ENCODE data around the gene LACC1.

The LACC1 gene

DNA sequence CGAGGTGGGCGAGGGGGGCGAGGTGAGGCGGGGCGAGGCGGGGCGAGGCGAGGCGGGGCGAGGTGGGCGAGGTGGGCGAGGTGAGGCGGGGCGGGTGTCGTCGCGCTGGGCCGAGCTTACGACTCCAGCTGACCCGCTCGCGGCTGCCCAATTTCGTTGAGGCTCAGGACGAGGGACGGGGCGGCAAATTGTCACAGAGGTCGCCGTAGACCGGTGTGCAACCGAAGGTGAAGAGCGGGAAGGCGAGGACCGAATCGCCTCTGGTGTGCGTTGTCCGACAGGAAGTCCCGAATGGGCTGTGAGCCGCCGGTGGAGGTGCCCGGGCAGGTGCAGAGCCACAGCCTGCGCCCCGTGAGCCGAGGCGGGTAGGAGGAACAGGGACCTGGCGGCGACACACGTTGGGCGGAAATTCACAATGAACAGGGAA lies at the start of gene LACC1:
TSS of gene LACC1 (plus strand) at position 150 of the 427 bp plus-strand sequence. CDS start 1,082 bp downstream, outside the sequence.
- peaks cover 10% of the 10 kb centered on the region in 2 donors for H3K4me1 ChIP-seq (ENCODE audit: control insufficient read depth in 1 of 2, insufficient read depth in 2 of 2, low read length in 2 of 2)
- no peaks in the 10 kb centered on the region for H3K27me3 ChIP-seq (ENCODE audit: control insufficient read depth in 1 of 2, insufficient read depth in 2 of 2, low read length in 2 of 2)
- no peaks in the 10 kb centered on the region for H3K36me3 ChIP-seq (ENCODE audit: control insufficient read depth in 1 of 2, insufficient read depth in 2 of 2, low read length in 2 of 2)
- peak within 1 kb of the TSS; percentile 95 for H3K27ac ChIP-seq (ENCODE audit: low read depth, low read length)
- H3K9me3 ChIP-seq (ENCODE audit: control insufficient read depth in 1 of 2, low read length in 2 of 2) = no peaks in the 10 kb centered on the region
- peak within 1 kb of the TSS; percentile 79 to 86 for H3K4me3 ChIP-seq (ENCODE audit: low read depth in 1 of 2, low read length in 2 of 2)
- peak within 1 kb of the TSS; percentile 71 to 77 for H3K9ac ChIP-seq (ENCODE audit: low read depth in 1 of 2, low read length in 2 of 2)

DNA sequence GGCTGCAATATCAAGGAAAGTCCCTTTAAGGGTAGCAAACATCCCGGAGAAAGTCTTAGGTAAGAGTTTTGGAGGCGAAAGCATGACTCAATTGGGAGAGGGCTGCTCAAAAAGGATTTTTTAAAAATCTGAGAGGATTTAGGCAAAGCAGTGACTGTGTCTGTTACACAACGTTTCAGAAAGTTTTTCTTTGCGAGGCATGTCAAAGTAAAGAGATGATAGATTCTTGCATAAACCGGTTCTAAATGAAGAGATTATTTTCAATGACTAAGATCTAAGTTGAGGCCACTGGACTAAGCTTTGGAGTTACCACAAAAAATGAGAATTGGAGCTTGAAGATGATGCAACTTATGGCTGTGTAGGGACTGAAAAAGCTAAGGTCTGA lies 49.2 kb upstream of the LACC1 start:
- no peak overlapping the region for H3K9ac ChIP-seq (ENCODE audit: low read depth in 1 of 2, low read length in 2 of 2)
- H3K27me3 ChIP-seq (ENCODE audit: control insufficient read depth in 1 of 2, insufficient read depth in 2 of 2, low read length in 2 of 2) = no peaks in the 10 kb centered on the region
- H3K4me1 ChIP-seq (ENCODE audit: control insufficient read depth in 1 of 2, insufficient read depth in 2 of 2, low read length in 2 of 2) = no peaks in the 10 kb centered on the region

DNA sequence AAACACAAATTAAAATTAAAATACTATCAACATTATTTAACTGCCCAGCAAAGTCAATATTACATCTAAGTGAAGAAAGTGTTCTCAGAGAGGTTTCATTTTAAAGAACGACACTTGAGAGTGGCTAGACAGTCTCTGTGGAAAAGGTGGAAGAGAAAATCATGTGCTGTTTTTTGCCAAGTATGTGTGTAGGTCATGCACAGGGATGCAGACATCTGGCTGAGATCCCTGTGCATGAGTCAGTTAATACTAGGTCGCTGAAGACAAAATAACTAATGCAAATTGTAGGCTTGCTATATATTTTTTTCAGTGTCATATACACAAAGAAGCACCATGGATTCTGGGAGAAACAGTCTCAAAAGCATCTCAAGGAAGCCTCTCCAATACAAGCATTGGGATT lies 48.6 kb upstream of the LACC1 start:
- H3K4me1 ChIP-seq (ENCODE audit: control insufficient read depth in 1 of 2, insufficient read depth in 2 of 2, low read length in 2 of 2) = no peaks in the 10 kb centered on the region
- no peaks in the 10 kb centered on the region for H3K36me3 ChIP-seq (ENCODE audit: control insufficient read depth in 1 of 2, insufficient read depth in 2 of 2, low read length in 2 of 2)
- no peak overlapping the region for H3K27ac ChIP-seq (ENCODE audit: low read depth, low read length)
- H3K4me3 ChIP-seq (ENCODE audit: low read depth in 1 of 2, low read length in 2 of 2) = no peak overlapping the region
- no peak overlapping the region for H3K9ac ChIP-seq (ENCODE audit: low read depth in 1 of 2, low read length in 2 of 2)
- H3K9me3 ChIP-seq (ENCODE audit: control insufficient read depth in 1 of 2, low read length in 2 of 2) = no peaks in the 10 kb centered on the region
- no peaks in the 10 kb centered on the region for H3K27me3 ChIP-seq (ENCODE audit: control insufficient read depth in 1 of 2, insufficient read depth in 2 of 2, low read length in 2 of 2)

More for the DNA sequence above, 49.2 kb upstream of the LACC1 start:
- Histone ChIP-seq H3K4me3 (ENCODE audit: low read depth in 1 of 2, low read length in 2 of 2) (no peak overlapping the region), H3K27ac (ENCODE audit: low read depth, low read length) (no peak overlapping the region), H3K9me3 (ENCODE audit: control insufficient read depth in 1 of 2, low read length in 2 of 2) (no peaks in the 10 kb centered on the region), H3K36me3 (ENCODE audit: control insufficient read depth in 1 of 2, insufficient read depth in 2 of 2, low read length in 2 of 2) (no peaks in the 10 kb centered on the region)

GRCh38 chr13:43835701-43836100 lies 44.0 kb upstream of the LACC1 start:
- H3K4me3 ChIP-seq (ENCODE audit: low read depth in 1 of 2, low read length in 2 of 2) = no peak overlapping the region
- H3K27ac ChIP-seq (ENCODE audit: low read depth, low read length) = no peak overlapping the region
- no peak overlapping the region for H3K9ac ChIP-seq (ENCODE audit: low read depth in 1 of 2, low read length in 2 of 2)
- H3K27me3 ChIP-seq (ENCODE audit: control insufficient read depth in 1 of 2, insufficient read depth in 2 of 2, low read length in 2 of 2) = no peaks in the 10 kb centered on the region
- no peaks in the 10 kb centered on the region for H3K36me3 ChIP-seq (ENCODE audit: control insufficient read depth in 1 of 2, insufficient read depth in 2 of 2, low read length in 2 of 2)
- no peaks in the 10 kb centered on the region for H3K4me1 ChIP-seq (ENCODE audit: control insufficient read depth in 1 of 2, insufficient read depth in 2 of 2, low read length in 2 of 2)
- no peaks in the 10 kb centered on the region for H3K9me3 ChIP-seq (ENCODE audit: control insufficient read depth in 1 of 2, low read length in 2 of 2)

- H3K27me3 ChIP-seq (ENCODE audit: control insufficient read depth in 1 of 2, insufficient read depth in 2 of 2, low read length in 2 of 2) = no peaks in the 10 kb centered on the region
- no peak overlapping the region for H3K27ac ChIP-seq (ENCODE audit: low read depth, low read length)
- no peak overlapping the region for H3K4me3 ChIP-seq (ENCODE audit: low read depth in 1 of 2, low read length in 2 of 2)
- no peak overlapping the region for H3K9ac ChIP-seq (ENCODE audit: low read depth in 1 of 2, low read length in 2 of 2)
- peaks cover 0 to 3% of the 10 kb centered on the region in 2 donors for H3K9me3 ChIP-seq (ENCODE audit: control insufficient read depth in 1 of 2, low read length in 2 of 2)
- H3K36me3 ChIP-seq (ENCODE audit: control insufficient read depth in 1 of 2, insufficient read depth in 2 of 2, low read length in 2 of 2) = no peaks in the 10 kb centered on the region
- no peaks in the 10 kb centered on the region for H3K4me1 ChIP-seq (ENCODE audit: control insufficient read depth in 1 of 2, insufficient read depth in 2 of 2, low read length in 2 of 2)
These were observed 40.8 kb upstream of the LACC1 start for GRCh38 chr13:43838909-43839308.

DNA sequence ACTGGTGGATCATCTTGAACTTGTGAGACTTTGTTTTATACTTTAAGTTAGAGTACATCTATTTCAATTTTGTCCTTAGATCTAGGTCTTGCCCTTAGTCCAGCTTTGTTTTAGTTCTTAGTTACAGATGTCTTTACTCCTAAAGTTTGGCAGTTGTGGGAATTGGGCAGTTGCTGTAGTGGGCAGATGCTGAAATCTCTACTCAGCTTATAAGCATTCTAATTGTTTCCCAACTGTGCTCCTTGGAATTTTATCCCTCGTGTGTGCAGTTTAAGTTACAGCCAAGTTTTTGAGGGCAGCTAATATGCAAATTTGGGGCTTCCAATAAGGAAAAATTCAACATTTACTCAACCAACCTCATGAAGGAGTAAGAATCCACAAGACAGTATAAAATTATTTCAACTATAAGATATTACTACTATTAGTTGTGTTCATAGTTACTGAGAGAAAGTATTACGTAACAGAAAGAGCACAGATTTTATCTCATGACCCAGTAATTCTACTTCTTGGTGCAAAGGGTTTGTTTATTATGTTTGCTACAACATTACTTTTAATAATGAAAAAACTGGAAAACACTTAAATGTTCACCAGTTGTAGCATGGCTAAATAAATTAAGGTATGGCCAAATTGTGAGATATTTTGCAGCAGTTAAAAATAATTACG lies 33.1 kb upstream of the LACC1 start:
- peaks cover 12 to 15% of the 10 kb centered on the region in 2 donors for H3K9me3 ChIP-seq (ENCODE audit: control insufficient read depth in 1 of 2, low read length in 2 of 2)
- no peak overlapping the region for H3K27ac ChIP-seq (ENCODE audit: low read depth, low read length)
- H3K9ac ChIP-seq (ENCODE audit: low read depth in 1 of 2, low read length in 2 of 2) = no peak overlapping the region
- H3K4me1 ChIP-seq (ENCODE audit: control insufficient read depth in 1 of 2, insufficient read depth in 2 of 2, low read length in 2 of 2) = no peaks in the 10 kb centered on the region
- H3K36me3 ChIP-seq (ENCODE audit: control insufficient read depth in 1 of 2, insufficient read depth in 2 of 2, low read length in 2 of 2) = peaks cover 0 to 5% of the 10 kb centered on the region in 2 donors
- H3K4me3 ChIP-seq (ENCODE audit: low read depth in 1 of 2, low read length in 2 of 2) = no peak overlapping the region
- H3K27me3 ChIP-seq (ENCODE audit: control insufficient read depth in 1 of 2, insufficient read depth in 2 of 2, low read length in 2 of 2) = no peaks in the 10 kb centered on the region

DNA sequence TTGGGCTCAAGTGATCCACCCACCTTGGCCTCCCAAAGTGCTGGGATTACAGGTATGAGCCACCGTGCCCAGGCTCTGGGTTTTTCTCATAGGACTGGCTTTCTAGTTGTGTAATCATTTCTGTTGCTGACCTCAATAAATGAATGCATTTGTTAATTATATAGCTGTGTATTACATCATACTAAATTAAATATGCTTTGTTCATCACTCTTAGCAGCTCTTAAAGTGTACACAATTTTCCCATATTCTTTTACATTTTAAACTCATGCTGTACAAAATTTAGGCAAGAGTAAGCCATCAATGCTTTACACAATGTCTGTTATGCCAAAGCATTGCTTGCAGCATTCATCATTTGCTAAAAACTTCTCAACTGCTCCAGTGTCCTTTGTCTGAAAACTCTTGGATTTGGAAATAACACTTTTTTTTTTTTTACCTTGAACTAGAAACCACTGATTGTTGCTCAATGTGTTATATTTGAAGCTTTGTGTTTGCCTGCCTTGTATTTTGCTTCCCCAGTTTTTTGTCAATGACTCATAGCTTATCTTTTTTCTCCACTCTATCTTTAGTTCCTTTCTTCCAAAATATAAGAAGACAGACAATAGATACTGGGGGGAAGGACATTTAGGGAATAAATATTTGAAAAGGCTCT lies 31.6 kb upstream of the LACC1 start:
- H3K4me1 ChIP-seq (ENCODE audit: control insufficient read depth in 1 of 2, insufficient read depth in 2 of 2, low read length in 2 of 2) = no peaks in the 10 kb centered on the region
- no peak overlapping the region for H3K9ac ChIP-seq (ENCODE audit: low read depth in 1 of 2, low read length in 2 of 2)
- H3K9me3 ChIP-seq (ENCODE audit: control insufficient read depth in 1 of 2, low read length in 2 of 2) = peaks cover 19 to 29% of the 10 kb centered on the region in 2 donors
- no peak overlapping the region for H3K4me3 ChIP-seq (ENCODE audit: low read depth in 1 of 2, low read length in 2 of 2)
- H3K27ac ChIP-seq (ENCODE audit: low read depth, low read length) = no peak overlapping the region
- peaks cover 0 to 7% of the 10 kb centered on the region in 2 donors for H3K36me3 ChIP-seq (ENCODE audit: control insufficient read depth in 1 of 2, insufficient read depth in 2 of 2, low read length in 2 of 2)
- H3K27me3 ChIP-seq (ENCODE audit: control insufficient read depth in 1 of 2, insufficient read depth in 2 of 2, low read length in 2 of 2) = no peaks in the 10 kb centered on the region

DNA sequence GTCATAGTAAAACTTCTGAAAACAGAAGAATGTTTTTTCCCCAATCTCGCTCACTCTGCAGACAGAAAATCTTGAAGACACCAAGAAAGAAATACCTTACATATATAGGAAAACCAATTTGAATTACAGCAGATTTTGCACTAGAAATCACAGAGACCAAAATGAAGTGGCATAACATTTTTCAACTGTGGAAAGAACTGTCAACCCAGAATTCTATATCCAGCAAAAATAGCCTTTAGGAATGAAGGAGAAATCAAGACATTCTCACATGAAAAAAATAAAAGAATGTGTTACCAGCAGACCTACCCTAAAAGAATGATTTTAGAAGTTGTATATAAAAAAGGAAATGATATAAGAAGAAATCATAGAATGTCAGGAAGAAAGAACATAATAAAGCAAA lies 28.8 kb upstream of the LACC1 start:
- no peak overlapping the region for H3K27ac ChIP-seq (ENCODE audit: low read depth, low read length)
- peaks cover 0 to 7% of the 10 kb centered on the region in 2 donors for H3K36me3 ChIP-seq (ENCODE audit: control insufficient read depth in 1 of 2, insufficient read depth in 2 of 2, low read length in 2 of 2)
- H3K9me3 ChIP-seq (ENCODE audit: control insufficient read depth in 1 of 2, low read length in 2 of 2) = peaks cover 26 to 48% of the 10 kb centered on the region in 2 donors
- no peak overlapping the region for H3K4me3 ChIP-seq (ENCODE audit: low read depth in 1 of 2, low read length in 2 of 2)
- H3K4me1 ChIP-seq (ENCODE audit: control insufficient read depth in 1 of 2, insufficient read depth in 2 of 2, low read length in 2 of 2) = no peaks in the 10 kb centered on the region
- H3K27me3 ChIP-seq (ENCODE audit: control insufficient read depth in 1 of 2, insufficient read depth in 2 of 2, low read length in 2 of 2) = no peaks in the 10 kb centered on the region
- no peak overlapping the region for H3K9ac ChIP-seq (ENCODE audit: low read depth in 1 of 2, low read length in 2 of 2)

GRCh38 chr13:43852923-43853404 lies 26.7 kb upstream of the LACC1 start:
- Histone ChIP-seq H3K27me3 (ENCODE audit: control insufficient read depth in 1 of 2, insufficient read depth in 2 of 2, low read length in 2 of 2) (no peaks in the 10 kb centered on the region), H3K4me3 (ENCODE audit: low read depth in 1 of 2, low read length in 2 of 2) (no peak overlapping the region), H3K27ac (ENCODE audit: low read depth, low read length) (no peak overlapping the region), H3K9me3 (ENCODE audit: control insufficient read depth in 1 of 2, low read length in 2 of 2) (peaks cover 26 to 48% of the 10 kb centered on the region in 2 donors), H3K4me1 (ENCODE audit: control insufficient read depth in 1 of 2, insufficient read depth in 2 of 2, low read length in 2 of 2) (no peaks in the 10 kb centered on the region), H3K9ac (ENCODE audit: low read depth in 1 of 2, low read length in 2 of 2) (no peak overlapping the region), H3K36me3 (ENCODE audit: control insufficient read depth in 1 of 2, insufficient read depth in 2 of 2, low read length in 2 of 2) (peaks cover 0 to 7% of the 10 kb centered on the region in 2 donors)

GRCh38 chr13:43861863-43862262 lies 17.8 kb upstream of the LACC1 start:
- Histone ChIP-seq H3K9ac (ENCODE audit: low read depth in 1 of 2, low read length in 2 of 2) (no peak overlapping the region), H3K4me3 (ENCODE audit: low read depth in 1 of 2, low read length in 2 of 2) (no peak overlapping the region), H3K27me3 (ENCODE audit: control insufficient read depth in 1 of 2, insufficient read depth in 2 of 2, low read length in 2 of 2) (no peaks in the 10 kb centered on the region), H3K27ac (ENCODE audit: low read depth, low read length) (no peak overlapping the region), H3K36me3 (ENCODE audit: control insufficient read depth in 1 of 2, insufficient read depth in 2 of 2, low read length in 2 of 2) (peaks cover 0 to 6% of the 10 kb centered on the region in 2 donors), H3K9me3 (ENCODE audit: control insufficient read depth in 1 of 2, low read length in 2 of 2) (no peaks in the 10 kb centered on the region), H3K4me1 (ENCODE audit: control insufficient read depth in 1 of 2, insufficient read depth in 2 of 2, low read length in 2 of 2) (no peaks in the 10 kb centered on the region)

Data from duodenal mucosa (tissue), 2 donors.